Fibroblast of the aortic adventitia (primary cell): ENCODE data around the gene GAS7. TPM values are rescaled to one million over a fixed set of nuclear protein-coding genes. Genes with fewer than 3 reads are reported as not detected.

Experiments
- DNase-seq: peaks from one replicate; pipeline ENCODE4 v3.0.0-alpha.2; 2010; ENCODE audit warnings: low read depth
- H3K4me3 ChIP-seq: 2 replicates; pipeline ENCODE4 v1.5.1; 2011; ENCODE audit warnings: low read depth, mild to moderate bottlenecking, control low read depth, low read length, moderate library complexity
- total RNA-seq: library from RNA; depleted of rRNA; stranded (reverse); fragments of >200 nt; gene quantifications from 2 replicates; pipeline ENCODE4 v1.2.3, GENCODE V29; 2012; ENCODE audit warnings: low replicate concordance
- TF ChIP-seq, protein P1 (sequence below): IDR thresholded peaks from 2 replicates; pipeline ENCODE4 v1.5.1; 2011; ENCODE audit warnings: mild to moderate bottlenecking, low read length, control low read depth, inconsistent platforms; ENCODE audit not compliant: insufficient read depth

GAS7 gene
- total RNA-seq, 1 donor: 7.0 TPM

DNA sequence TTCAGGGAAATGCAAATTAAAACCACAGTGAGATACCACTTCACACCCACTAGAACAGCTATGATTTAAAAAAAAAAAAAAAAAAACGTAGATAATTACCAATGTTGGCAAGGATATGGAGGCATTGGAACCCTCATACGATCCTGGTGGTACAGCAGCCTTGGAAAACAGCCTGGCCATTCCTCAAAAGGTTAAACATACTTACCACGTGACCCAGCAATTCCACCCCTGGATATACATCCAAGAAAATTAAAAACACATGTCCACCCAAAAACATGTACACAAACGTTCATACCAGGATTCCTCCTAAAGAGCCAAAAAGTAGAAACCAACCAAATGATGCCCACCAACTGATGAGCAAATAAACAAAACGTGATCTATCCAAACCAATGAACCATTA, 68.1 kb downstream of the GAS7 start:
- H3K4me3 ChIP-seq: no peak overlapping the region
- TF ChIP-seq, protein P1, sequence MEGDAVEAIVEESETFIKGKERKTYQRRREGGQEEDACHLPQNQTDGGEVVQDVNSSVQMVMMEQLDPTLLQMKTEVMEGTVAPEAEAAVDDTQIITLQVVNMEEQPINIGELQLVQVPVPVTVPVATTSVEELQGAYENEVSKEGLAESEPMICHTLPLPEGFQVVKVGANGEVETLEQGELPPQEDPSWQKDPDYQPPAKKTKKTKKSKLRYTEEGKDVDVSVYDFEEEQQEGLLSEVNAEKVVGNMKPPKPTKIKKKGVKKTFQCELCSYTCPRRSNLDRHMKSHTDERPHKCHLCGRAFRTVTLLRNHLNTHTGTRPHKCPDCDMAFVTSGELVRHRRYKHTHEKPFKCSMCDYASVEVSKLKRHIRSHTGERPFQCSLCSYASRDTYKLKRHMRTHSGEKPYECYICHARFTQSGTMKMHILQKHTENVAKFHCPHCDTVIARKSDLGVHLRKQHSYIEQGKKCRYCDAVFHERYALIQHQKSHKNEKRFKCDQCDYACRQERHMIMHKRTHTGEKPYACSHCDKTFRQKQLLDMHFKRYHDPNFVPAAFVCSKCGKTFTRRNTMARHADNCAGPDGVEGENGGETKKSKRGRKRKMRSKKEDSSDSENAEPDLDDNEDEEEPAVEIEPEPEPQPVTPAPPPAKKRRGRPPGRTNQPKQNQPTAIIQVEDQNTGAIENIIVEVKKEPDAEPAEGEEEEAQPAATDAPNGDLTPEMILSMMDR: no peak
- no peak for DNase-seq

DNA sequence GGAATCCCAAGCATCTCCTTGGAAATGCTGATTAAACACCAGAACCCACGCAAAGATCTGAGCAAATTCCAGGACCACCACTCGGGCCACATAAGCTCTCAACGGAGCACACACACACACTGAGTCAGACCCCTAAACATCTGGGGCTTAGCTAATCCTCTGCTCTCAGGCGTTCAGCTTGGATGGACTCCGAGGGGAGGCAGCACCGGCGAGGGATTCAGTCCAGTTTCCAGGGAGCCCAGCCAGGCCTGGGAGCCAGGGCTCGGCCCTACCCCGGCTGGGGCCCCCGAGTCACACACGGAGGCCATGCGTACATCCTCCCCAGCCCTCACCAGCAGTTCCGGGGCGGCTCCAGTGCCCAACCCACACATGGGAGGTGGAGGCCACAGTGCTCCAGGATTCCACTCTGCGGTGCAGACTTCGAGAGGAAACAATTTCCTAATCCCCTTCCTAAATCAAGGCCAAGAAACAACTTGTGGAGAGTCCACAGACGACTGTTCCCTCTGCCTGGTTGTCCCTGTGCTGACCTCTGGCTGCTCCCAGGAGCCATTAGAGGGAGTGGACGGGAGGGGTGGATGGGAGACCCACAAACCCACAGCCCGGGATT, 70.5 kb downstream of the GAS7 start:
- peak; percentile 96 for DNase-seq
- TF ChIP-seq, protein P1: no peak
- no peak overlapping the region for H3K4me3 ChIP-seq

DNA sequence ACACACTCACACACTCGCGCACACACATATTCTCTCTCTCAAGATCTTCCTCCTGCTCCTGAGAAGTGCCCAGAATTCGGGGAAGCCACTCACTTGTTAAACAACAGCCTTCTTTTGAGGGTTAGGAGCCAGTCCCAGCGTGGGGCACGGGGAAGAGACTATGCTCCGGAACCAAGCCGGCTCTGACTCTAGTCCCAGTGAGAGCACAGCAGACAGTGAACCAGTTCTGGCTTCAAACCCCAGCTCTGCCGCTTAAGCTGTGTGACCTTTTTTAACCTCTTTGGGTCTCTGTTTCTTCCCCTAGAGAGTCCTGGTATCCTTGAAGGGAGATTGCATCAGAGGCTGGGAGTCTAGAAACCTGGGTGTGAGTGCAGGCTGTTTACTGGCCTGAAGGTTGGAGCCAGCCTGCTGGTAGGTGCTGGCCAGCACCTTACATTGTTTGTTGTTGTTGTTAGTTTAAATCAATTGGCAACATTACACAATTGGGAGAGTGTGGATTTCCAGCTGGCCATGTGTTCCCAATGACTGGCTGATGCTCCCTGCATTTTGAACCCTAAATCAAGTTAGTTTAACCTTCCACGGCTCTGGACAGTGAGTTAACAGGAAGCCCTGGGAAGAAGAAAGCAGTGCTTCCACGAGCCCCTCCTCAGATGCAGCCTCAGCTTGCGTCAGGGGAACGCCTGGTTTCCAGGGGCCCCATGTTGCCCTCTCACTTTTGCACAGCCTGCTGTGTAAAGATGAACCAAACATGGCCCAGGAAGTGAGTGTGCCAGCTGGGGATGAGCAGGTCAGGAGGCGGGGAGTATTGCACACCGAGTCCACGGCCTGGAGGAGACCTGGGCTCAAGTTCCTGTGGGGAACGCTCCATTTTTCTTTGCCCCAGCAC, 71.5 kb downstream of the GAS7 start:
- H3K4me3 ChIP-seq: no peak overlapping the region
- TF ChIP-seq, protein P1: no peak
- peak; percentile 67 for DNase-seq

DNA sequence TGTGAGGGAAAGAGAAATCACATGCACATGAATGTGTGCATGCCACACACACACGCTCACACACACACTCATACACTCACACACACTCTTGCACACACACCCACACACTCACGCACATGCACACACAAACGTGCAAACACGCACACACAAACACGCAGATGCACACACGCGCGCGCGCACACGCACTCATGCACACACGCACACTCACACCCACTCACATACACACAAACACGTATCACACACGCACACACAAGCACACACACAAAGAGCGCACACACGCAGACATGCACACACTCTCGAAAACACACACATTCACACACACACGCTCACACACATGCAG, 72.2 kb downstream of the GAS7 start:
- DNase-seq: no peak
- TF ChIP-seq, protein P1: no peak
- no peak overlapping the region for H3K4me3 ChIP-seq

DNA sequence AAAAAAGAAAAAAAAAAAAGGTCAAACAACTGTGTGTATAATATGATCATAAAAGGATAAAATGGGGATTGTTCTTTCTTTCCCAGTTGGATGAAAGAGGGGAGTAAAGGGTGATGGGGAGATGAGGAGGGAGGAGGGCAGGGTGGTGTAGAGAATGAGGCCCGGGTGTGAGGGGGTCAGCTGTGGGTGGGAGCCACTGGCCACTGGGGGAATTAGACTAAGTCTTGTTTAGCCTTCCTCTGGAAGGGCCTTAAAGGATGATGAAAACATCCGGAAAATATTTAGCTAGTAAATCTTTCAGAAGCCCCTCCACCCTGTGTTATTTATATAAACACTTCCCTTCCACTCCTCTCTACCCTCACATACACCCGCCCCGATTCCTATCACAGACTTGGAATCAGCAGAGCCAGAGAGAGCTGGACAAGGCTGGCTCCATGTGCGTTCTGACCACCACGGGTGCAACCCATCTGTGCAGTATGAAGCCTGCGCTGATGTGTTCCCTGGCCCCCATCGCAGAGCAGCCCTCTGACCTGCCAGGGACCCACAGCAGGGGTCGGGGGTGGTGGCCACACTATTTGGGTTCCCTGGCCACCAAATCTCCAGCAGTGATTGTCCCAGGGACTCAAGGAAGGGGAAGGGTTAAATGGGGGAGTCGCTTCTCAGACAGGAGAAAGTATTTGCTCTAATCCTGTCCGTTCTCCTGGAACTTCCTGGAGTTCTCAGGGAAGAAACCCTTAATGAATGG, 72.7 kb downstream of the GAS7 start:
- peak; percentile 28 for DNase-seq
- TF ChIP-seq, protein P1: no peak
- H3K4me3 ChIP-seq: no peak overlapping the region

DNA sequence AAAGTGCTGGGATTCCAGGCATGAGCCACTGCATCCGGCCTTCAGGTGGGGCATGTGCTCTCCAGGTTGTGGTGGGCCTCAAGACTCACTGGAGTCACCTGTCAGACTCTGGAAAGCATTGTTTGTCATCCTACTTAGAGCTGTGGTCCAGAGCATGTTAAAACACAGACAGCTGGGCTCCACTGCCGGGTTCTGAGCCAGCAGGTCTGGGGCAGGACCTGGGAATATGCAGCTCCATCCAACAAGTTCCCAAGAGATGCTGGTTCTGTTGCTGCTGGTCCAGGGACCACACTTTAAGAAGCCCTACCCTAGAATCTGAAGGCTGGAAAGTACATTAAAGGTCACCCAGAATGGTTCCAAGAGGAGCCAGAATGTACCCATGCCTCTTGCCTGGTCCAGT, 75.3 kb downstream of the GAS7 start:
- TF ChIP-seq, protein P1: no peak
- DNase-seq: no peak
- no peak overlapping the region for H3K4me3 ChIP-seq
